GM12891 (cell line): Measurements from ENCODE around the gene HSD17B13.

Experiments used
- DNase-seq: peaks from one replicate; pipeline ENCODE4 v3.0.0; 2011; ENCODE audit warnings: low spot score; ENCODE audit not compliant: insufficient read length
- FAIRE-seq: peaks from 2 replicates; lab custom pipeline; 2011; peaks lifted over from hg19 to GRCh38; lab: Jason Lieb, UNC
- PAX5 ChIP-seq: IDR thresholded peaks from 2 replicates; pipeline ENCODE4 v1.6.1; 2011; ENCODE audit warnings: low read length, moderate library complexity, mild to moderate bottlenecking; ENCODE audit not compliant: insufficient read depth, severe bottlenecking
- POLR2A ChIP-seq: IDR thresholded peaks from 2 replicates; pipeline ENCODE4 v1.6.1; 2011; ENCODE audit warnings: low read depth, low read length, control low read depth
- POLR2AphosphoS5 ChIP-seq: IDR thresholded peaks from 2 replicates; pipeline ENCODE4 v1.6.1; 2011; ENCODE audit warnings: low read depth, low read length, control low read depth
- POU2F2 ChIP-seq: IDR thresholded peaks from 2 replicates; pipeline ENCODE4 v1.6.1; 2011; ENCODE audit warnings: low read depth, mild to moderate bottlenecking, control low read depth, low read length, moderate library complexity
- SPI1 ChIP-seq: IDR thresholded peaks from 2 replicates; pipeline ENCODE4 v1.6.1; 2011; ENCODE audit warnings: low read depth, low read length, control low read depth
- TAF1 ChIP-seq: IDR thresholded peaks from 2 replicates; pipeline ENCODE4 v1.6.1; 2011; ENCODE audit warnings: low read depth, low read length, control low read depth

Gene HSD17B13

DNA sequence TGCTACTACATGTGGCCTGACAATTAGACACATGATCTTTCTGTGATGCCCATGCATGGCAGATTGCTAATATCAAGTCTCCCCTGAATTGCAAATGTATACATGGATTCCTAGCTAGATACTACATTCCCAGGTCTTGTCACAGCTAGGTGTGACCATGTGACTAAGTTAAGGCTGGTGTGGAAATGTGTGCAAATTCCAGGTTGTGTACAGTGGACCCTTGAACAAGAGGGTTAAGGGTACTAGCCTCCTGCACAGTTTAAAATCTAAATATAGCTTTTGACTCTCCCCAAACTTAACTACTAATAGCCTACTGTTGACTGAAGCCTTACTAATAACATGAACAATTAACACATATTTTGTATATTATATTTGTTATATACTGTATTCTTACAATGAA, 48.4 kb downstream of the HSD17B13 start:
- FAIRE-seq (no peak), DNase-seq (no peak)
- TF ChIP-seq POLR2A, result no peak
- no peak for TF ChIP-seq SPI1
- TF ChIP-seq POLR2AphosphoS5, result no peak
- no peak for TF ChIP-seq TAF1

DNA sequence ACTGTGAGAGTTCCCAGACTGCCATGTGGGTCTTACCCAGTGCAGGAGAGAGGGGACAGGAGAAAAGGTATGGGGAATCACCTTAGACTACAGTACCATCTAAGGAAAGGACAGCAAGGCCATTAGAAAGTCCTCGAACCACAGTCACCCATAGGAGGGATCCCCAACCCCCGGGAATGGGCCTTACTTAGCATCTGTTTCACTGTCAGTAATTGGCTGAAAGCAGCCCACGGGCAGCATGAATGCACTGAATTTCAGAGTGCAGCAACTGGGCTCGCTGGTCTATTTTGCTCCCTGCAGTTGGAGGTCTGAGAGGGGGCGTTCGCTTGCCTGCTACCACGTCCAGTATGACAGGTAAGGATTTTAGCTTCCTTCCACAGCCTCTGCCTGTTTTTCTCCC, 51.9 kb downstream of the HSD17B13 start:
- TF ChIP-seq POU2F2 (no peak), POLR2A (no peak), TAF1 (no peak), PAX5 (no peak), SPI1 (no peak), POLR2AphosphoS5 (no peak)
- FAIRE-seq, result no peak
- DNase-seq, result no peak

DNA sequence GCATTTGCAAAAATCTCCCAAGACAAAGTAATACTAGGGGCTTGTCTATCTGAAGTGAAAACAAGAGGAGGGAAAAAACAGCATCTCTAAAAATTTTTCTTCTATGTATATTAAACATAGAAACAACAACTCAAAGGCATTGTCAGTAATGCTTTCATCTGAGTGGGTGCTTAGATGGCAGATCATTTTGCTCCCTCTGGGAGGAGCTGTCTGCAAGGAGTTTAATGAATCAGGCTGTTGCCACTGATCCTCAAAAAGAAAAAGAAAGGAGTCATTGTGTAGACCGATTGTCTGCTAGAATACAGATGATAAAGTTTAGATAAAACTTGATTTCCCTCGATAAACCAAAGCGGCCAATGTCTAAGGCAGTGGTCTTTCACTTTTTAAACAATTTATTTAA, 52.5 kb downstream of the HSD17B13 start:
- FAIRE-seq (no peak), DNase-seq (no peak)
- TF ChIP-seq SPI1 (no peak), PAX5 (no peak), TAF1 (no peak), POLR2A (no peak), POLR2AphosphoS5 (no peak), POU2F2 (no peak)

DNA sequence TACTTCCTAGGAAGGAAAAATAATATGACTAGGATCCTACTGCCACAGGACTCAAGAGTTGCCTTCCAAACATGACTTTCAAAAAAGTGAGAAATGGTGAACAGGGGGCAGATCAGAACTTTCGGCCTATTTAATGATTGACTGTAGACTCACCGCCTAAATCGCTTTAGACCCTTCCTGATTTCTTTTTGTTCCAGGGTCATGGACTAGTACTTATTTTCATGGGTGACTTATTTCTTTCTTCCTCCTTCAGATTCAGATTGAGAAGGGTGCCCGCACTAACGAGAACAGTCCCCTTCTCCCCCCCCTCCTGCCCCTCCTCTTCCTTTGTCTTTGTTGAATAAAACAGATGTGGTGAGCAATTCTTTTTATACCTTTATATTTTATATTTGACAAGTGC, 54.3 kb downstream of the HSD17B13 start:
- FAIRE-seq (no peak), DNase-seq (no peak)
- TF ChIP-seq SPI1 (no peak), POU2F2 (no peak), TAF1 (no peak), POLR2AphosphoS5 (no peak), PAX5 (no peak), POLR2A (no peak)

DNA sequence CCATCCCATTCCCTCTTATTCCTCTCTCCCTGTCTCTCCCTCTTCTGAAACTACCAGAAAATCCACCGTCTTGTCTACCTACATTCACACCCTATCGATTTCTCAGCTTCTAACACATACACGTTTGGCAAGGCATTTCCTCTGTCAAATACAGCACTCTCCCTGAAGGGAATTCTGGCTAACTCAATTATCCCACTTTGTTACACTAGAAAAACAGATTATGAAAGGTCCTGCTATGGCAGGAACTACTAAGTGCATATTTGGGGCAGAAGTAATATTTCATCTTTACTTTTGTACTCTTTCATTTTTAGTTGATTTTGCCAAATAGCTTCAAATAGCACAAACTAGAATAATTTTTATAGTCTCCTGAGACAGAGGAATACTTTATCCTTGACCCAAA, 55.7 kb downstream of the HSD17B13 start:
- no peak for FAIRE-seq
- TF ChIP-seq SPI1, result no peak
- TF ChIP-seq POLR2AphosphoS5, result no peak
- TF ChIP-seq PAX5, result no peak
- no peak for TF ChIP-seq POU2F2
- no peak for TF ChIP-seq POLR2A
- no peak for TF ChIP-seq TAF1

DNA sequence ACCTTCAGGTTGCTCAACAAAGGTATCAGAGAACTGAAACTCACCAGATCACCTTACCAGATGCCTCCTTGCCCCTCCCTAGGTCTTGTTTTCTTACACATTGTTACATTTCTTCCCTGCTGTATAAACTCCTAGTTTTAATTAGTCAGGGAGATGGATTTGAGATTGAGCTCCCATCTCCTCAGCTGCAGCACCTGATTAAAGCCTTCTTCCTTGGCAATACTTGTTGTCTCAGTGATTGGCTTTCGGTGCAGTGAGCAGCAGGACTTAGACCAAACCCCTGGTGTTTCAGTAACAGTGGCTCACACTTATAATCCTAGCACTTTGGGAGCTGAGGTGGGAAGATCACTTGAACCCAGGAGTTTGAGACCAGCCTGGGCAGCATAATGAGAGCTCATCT, 59.8 kb downstream of the HSD17B13 start:
- no peak for DNase-seq
- no peak for FAIRE-seq
- TF ChIP-seq POLR2A (no peak), TAF1 (no peak)

More for the DNA sequence above, 55.7 kb downstream of the HSD17B13 start:
- DNase-seq, result no peak

DNA sequence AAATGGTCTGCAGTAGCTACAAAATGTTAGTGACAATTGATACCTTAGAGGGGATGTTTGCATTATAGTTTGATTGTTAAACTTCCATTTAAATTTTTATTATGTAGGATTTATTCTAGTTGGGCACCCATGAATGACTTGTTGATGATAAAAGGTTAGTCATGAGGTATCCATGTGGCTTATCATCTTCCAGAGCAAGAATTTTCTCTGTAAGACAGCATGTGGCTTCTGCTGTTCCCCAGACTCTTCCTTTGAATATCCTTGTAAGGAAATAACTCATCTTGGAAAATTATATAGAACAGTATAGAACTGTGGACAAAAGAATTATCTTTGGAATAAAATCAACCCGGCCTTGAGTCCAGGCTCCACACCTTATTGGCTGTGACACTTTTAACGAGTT, 62.2 kb downstream of the HSD17B13 start:
- no peak for FAIRE-seq
- no peak for DNase-seq
- TF ChIP-seq POU2F2, result no peak
- no peak for TF ChIP-seq PAX5

DNA sequence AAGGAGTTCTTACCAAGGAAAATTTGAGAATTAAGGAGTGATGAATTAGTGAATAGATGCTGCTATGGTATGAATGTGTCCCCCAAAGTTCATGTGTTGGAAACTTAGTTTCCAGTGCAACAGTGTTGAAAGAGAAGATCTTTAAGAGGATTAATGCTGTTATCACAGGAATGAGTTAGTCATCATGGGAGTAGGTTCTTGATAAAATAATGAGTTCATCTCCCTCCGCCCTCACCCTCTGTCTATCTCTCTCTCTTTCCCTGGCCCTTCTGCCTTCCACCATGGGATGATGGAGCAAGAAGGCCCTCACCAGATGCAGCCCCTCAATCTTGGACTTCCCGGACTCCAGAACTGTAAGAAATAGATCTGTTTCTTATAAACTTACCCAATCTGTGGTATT, 64.0 kb downstream of the HSD17B13 start:
- FAIRE-seq (no peak), DNase-seq (no peak)
- no peak for TF ChIP-seq TAF1
- TF ChIP-seq SPI1, result no peak
- no peak for TF ChIP-seq POLR2AphosphoS5
- TF ChIP-seq POLR2A, result no peak
- no peak for TF ChIP-seq POU2F2
- TF ChIP-seq PAX5, result no peak

DNA sequence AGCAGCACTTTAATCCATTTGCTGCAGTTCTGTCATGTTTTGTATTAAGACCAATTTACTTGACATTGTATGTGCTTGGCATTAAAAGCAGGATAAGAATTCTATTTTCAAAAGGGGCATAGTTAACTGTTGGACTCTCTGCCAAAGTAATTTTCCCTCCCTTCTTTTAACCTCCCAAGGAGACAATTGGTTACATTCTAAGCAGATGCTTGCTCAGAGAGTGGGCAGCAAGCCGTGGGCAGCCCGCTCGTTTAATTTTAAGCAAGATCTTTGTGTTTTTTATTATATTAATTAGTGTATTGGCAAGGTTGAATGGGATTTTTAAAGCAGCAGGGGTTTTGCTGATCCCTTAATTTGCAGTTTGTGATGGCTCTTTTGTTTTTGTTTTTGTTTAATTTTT, 65.2 kb downstream of the HSD17B13 start:
- DNase-seq (no peak), FAIRE-seq (no peak)
- TF ChIP-seq TAF1, result no peak
- no peak for TF ChIP-seq SPI1
- no peak for TF ChIP-seq POLR2AphosphoS5
- no peak for TF ChIP-seq PAX5
- TF ChIP-seq POLR2A, result no peak
- TF ChIP-seq POU2F2, result no peak

DNA sequence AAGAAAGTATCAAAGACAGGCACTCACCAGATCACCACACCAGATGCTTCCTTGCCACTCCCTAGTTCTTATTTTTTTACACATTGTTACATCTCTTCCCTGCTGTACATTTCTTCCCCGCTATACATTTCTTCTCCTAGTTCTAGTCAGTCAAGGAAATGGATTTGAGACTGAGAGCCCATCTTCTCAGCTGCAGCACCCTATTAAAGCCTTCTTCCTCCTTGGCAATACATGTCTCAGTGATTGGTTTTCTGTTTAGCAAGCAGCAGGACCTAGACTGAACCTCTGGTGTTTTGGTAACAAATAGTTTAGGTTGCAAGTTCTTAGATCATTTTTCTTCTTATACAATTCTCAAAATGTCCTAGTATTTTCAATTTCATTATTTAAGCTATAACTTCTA, 66.9 kb downstream of the HSD17B13 start:
- FAIRE-seq (no peak), DNase-seq (no peak)
- TF ChIP-seq POLR2A (no peak), PAX5 (no peak), POU2F2 (no peak), SPI1 (no peak), TAF1 (no peak), POLR2AphosphoS5 (no peak)
